B cell (primary cell): ENCODE results near the gene GNG2. TPM values are rescaled to one million over a fixed set of nuclear protein-coding genes. Genes with fewer than 3 reads are reported as not detected.

Experiments
- ATAC-seq: fragments of 200-7000 bp; cut with Tn5 transposase; one replicate; pipeline ENCODE4 v1.10.0; 2021; ENCODE audit warnings: low read depth, mild to moderate bottlenecking, moderate number of reproducible peaks, moderate library complexity
- CTCF ChIA-PET: fragments of 350-600 bp; sonication (Branson Sonifier 250); formaldehyde crosslinking; loops from one replicate; lab custom pipeline; 2021; ENCODE audit warnings: antibody characterized with exemption, inconsistent platforms; lab: Charles Lee
- POLR2A ChIA-PET: fragments of 350-600 bp; sonication (Branson Sonifier 250); formaldehyde crosslinking; loops from one replicate; lab custom pipeline; 2021; ENCODE audit warnings: antibody characterized with exemption; lab: Charles Lee
- DNase-seq: peaks from one replicate; pipeline ENCODE4 v3.0.0; 2013
- H2AFZ ChIP-seq: 2 replicates; pipeline ENCODE4 v1.6.1; 2012; ENCODE audit warnings: mild to moderate bottlenecking, low read depth, low read length; ENCODE audit not compliant: insufficient read depth, poor library complexity, severe bottlenecking
- H3K27ac ChIP-seq, 2 donors: 1 replicate in 1 of 2; 2 replicates in 1 of 2; pipeline ENCODE4 v1.5.1; 2012 to 2013; ENCODE audit warnings: low read length in 2 of 2, mild to moderate bottlenecking in 2 of 2, moderate library complexity in 1 of 2
- H3K27me3 ChIP-seq, 4 experiments: fragments of 200-600 bp in 1 of 4; sonication (generic) in 1 of 4; replicated peaks in 1 of 4; 1 replicate in 2 of 4; 2 replicates in 2 of 4; pipeline versions ENCODE4 v1.6.1 to v1.7.0; 2013 to 2016; ENCODE audit warnings: low read length in 3 of 4, mild to moderate bottlenecking in 2 of 4, mixed read lengths in 1 of 4, moderate library complexity in 1 of 4; ENCODE audit not compliant: insufficient read depth in 4 of 4, control insufficient read depth in 3 of 4; ENCODE audit errors: control extremely low read depth in 1 of 4
- H3K36me3 ChIP-seq, 2 experiments: replicated peaks in 1 of 2; 1 replicate in 1 of 2; 2 replicates in 1 of 2; pipeline versions ENCODE4 v1.6.1 to v1.7.1; 2013; ENCODE audit warnings: low read length in 1 of 2; ENCODE audit not compliant: insufficient read depth in 2 of 2, control insufficient read depth in 1 of 2; ENCODE audit errors: control extremely low read depth in 1 of 2, extremely low read depth in 1 of 2
- H3K4me1 ChIP-seq, 2 donors: fragments of 200-600 bp in 1 of 2; sonication (generic) in 1 of 2; 1 replicate in 1 of 2; 2 replicates in 1 of 2; pipeline versions ENCODE4 v1.5.1 to v1.6.1; 2013 to 2017; ENCODE audit warnings: low read length in 2 of 2; ENCODE audit not compliant: control insufficient read depth in 2 of 2, insufficient read depth in 2 of 2
- H3K4me2 ChIP-seq: replicated peaks from 2 replicates; pipeline ENCODE3; 2012; ENCODE audit warnings: mild to moderate bottlenecking, low read depth, low read length; ENCODE audit not compliant: poor library complexity, severe bottlenecking
- H3K4me3 ChIP-seq, 5 experiments: fragments of 200-600 bp in 1 of 5; sonication (generic) in 1 of 5; 1 replicate in 3 of 5; 2 replicates in 2 of 5; pipeline versions ENCODE4 v1.5.1 to v1.7.0; 2011 to 2016; ENCODE audit warnings: low read length in 4 of 5, mild to moderate bottlenecking in 4 of 5, low read depth in 2 of 5, control low read depth in 1 of 5, moderate library complexity in 1 of 5; ENCODE audit not compliant: insufficient read depth in 1 of 5; ENCODE audit errors: control extremely low read depth in 1 of 5, extremely low read depth in 1 of 5
- H3K79me2 ChIP-seq: fragments of 200-600 bp; sonication (generic); one replicate; pipeline ENCODE4 v1.6.0; 2016; ENCODE audit warnings: low read length; ENCODE audit not compliant: control insufficient read depth, insufficient read depth
- H3K9ac ChIP-seq: fragments of 200-600 bp; sonication (generic); 2 replicates; pipeline ENCODE4 v1.6.1; 2017; ENCODE audit warnings: mild to moderate bottlenecking, low read length, moderate library complexity
- H3K9me3 ChIP-seq, 3 donors: one replicate each; pipeline versions ENCODE4 v1.6.1 to v1.7.1; 2013; ENCODE audit warnings: low read length in 2 of 3; ENCODE audit not compliant: control insufficient read depth in 2 of 3, insufficient read depth in 1 of 3; ENCODE audit errors: control extremely low read depth in 1 of 3
- H4K20me1 ChIP-seq: 2 replicates; pipeline ENCODE4 v1.6.0; 2012; ENCODE audit warnings: mild to moderate bottlenecking, low read length; ENCODE audit not compliant: insufficient read depth, control insufficient read depth, poor library complexity, severe bottlenecking
- H3K27ac Mint-ChIP-seq: one replicate; pipeline ENCODE4 v1.8.0; 2021; ENCODE audit warnings: mixed read lengths
- H3K27me3 Mint-ChIP-seq: one replicate; pipeline ENCODE4 v1.8.0; 2021; ENCODE audit warnings: mixed read lengths
- H3K4me1 Mint-ChIP-seq: one replicate; pipeline ENCODE4 v1.8.0; 2021; ENCODE audit warnings: mixed read lengths
- H3K4me3 Mint-ChIP-seq: one replicate; pipeline ENCODE4 v1.8.0; 2021; ENCODE audit warnings: mixed read lengths
- H3K9me3 Mint-ChIP-seq: one replicate; pipeline ENCODE4 v1.8.0; 2022; ENCODE audit warnings: mixed read lengths; ENCODE audit not compliant: insufficient read depth
- EZH2 ChIP-seq: IDR thresholded peaks from 2 replicates; pipeline ENCODE4 v1.6.1; 2012; ENCODE audit warnings: borderline replicate concordance, low read depth, mild to moderate bottlenecking, moderate library complexity, low read length; ENCODE audit not compliant: insufficient read depth, poor library complexity, severe bottlenecking
- WGBS: methylation state at CpG from one replicate; pipeline ENCODE4 v1.1.5; 2013; ENCODE audit warnings: missing lambda C conversion rate; ENCODE audit not compliant: insufficient coverage; 5-methylcytosine and 5-hydroxymethylcytosine counted together
- intact Hi-C: fragments of 100-400 bp; cut with micrococcal nuclease; formaldehyde crosslinking; loops from one replicate; pipeline ENCODE4 v1.10.0; 2022
- polyA plus RNA-seq: library from polyadenylated mRNA; depleted of rRNA; stranded (reverse); fragments of >200 nt; gene quantifications from 2 replicates; pipeline ENCODE4 v1.2.3, GENCODE V29; 2012
- total RNA-seq, 2 donors: library from RNA; stranded (reverse); fragments of 120-200 nt in 1 of 2; gene quantifications; 1 replicate in 1 of 2; 2 replicates in 1 of 2; pipeline versions ENCODE4 v1.2.3 to v1.2.4, GENCODE V29; 2013 to 2022
- TF ChIP-seq, protein P1 (sequence below): fragments of 200-600 bp; IDR thresholded peaks from one replicate; pipeline ENCODE4 v1.8.0; 2022; ENCODE audit warnings: antibody characterized with exemption, mild to moderate bottlenecking

Gene GNG2
- total and polyA plus RNA-seq, 2 donors (not counting 1 experiment from before 2014, with no cell fraction given), result 21.9 to 57.6 TPM

DNA sequence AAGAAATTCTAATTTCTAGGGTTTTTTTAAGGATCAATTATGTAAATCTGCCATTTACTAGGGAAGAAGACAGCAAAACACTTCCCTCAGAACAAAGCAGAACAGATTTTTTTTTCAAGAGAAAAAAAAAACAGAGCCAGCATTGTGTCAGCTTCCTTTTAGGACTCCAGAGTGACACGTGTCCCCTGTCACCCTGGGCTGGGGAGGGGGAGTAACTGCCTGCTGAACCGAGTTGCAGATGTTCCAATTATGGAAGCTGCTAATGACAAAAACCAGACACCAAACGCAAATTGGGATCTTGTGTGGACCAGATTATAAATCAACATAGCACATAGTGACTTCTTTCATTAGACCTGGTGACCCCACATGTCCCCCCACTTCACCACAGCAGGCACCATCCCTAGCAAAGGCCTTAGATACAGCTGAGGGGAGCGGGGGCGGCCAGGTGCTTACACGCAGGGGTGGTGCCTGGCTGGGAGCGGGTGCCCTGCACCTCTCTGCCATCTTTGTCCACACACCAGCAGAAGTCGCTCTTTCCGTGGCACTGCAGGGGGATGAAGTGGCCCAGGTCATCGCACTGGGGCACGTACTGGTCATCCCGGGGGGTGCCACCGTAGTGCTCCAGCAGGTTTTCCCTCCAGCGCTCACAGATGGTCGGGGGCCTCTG is 154.3 kb downstream of the GNG2 start:
- no peaks in the 10 kb centered on the region for H4K20me1 ChIP-seq
- no peak overlapping the region for H3K27ac Mint-ChIP-seq
- peaks cover 4% of the 10 kb centered on the region for H3K27me3 Mint-ChIP-seq
- H3K79me2 ChIP-seq, result no peaks in the 10 kb centered on the region
- DNase-seq, result no peak
- H3K4me3 ChIP-seq, result no peak overlapping the region
- H3K4me2 ChIP-seq, result no peak overlapping the region
- H3K9me3 ChIP-seq, result peaks cover 0 to 6% (median 0%) of the 10 kb centered on the region in 3 donors
- peaks cover 0 to 2% (median 0%) of the 10 kb centered on the region in 4 experiments for H3K27me3 ChIP-seq
- H3K4me1 ChIP-seq, result no peaks in the 10 kb centered on the region
- CTCF ChIA-PET, result no interaction called here
- H3K36me3 ChIP-seq, result peaks cover 0 to 21% of the 10 kb centered on the region in 2 experiments
- no peaks in the 10 kb centered on the region for H3K9me3 Mint-ChIP-seq
- H3K4me1 Mint-ChIP-seq, result no peaks in the 10 kb centered on the region
- POLR2A ChIA-PET, result no interaction called here
- no peak overlapping the region for H3K9ac ChIP-seq
- H3K27ac ChIP-seq, result no peak overlapping the region
- no peak overlapping the region for H3K4me3 Mint-ChIP-seq
- TF ChIP-seq EZH2, result no peak
- TF ChIP-seq, protein P1, sequence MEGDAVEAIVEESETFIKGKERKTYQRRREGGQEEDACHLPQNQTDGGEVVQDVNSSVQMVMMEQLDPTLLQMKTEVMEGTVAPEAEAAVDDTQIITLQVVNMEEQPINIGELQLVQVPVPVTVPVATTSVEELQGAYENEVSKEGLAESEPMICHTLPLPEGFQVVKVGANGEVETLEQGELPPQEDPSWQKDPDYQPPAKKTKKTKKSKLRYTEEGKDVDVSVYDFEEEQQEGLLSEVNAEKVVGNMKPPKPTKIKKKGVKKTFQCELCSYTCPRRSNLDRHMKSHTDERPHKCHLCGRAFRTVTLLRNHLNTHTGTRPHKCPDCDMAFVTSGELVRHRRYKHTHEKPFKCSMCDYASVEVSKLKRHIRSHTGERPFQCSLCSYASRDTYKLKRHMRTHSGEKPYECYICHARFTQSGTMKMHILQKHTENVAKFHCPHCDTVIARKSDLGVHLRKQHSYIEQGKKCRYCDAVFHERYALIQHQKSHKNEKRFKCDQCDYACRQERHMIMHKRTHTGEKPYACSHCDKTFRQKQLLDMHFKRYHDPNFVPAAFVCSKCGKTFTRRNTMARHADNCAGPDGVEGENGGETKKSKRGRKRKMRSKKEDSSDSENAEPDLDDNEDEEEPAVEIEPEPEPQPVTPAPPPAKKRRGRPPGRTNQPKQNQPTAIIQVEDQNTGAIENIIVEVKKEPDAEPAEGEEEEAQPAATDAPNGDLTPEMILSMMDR, result no peak
- intact Hi-C loops, result no loop called here
- H2AFZ ChIP-seq, result no peak overlapping the region
- no peak for ATAC-seq
- 75% methylated on average over 10 of the region's 15 CpGs for WGBS

GRCh38 chr14:52015411-52016030 is 155.1 kb downstream of the GNG2 start:
- peaks cover 0 to 2% (median 0%) of the 10 kb centered on the region in 4 experiments for H3K27me3 ChIP-seq
- H3K9ac ChIP-seq, result no peak overlapping the region
- no peak overlapping the region for H3K4me3 ChIP-seq
- no peak overlapping the region for H3K27ac Mint-ChIP-seq
- no peaks in the 10 kb centered on the region for H3K9me3 Mint-ChIP-seq
- TF ChIP-seq EZH2, result no peak
- TF ChIP-seq, protein P1, result no peak
- H3K4me3 Mint-ChIP-seq, result no peak overlapping the region
- peaks cover 0 to 6% (median 0%) of the 10 kb centered on the region in 3 donors for H3K9me3 ChIP-seq
- peaks cover 0 to 13% of the 10 kb centered on the region in 2 experiments for H3K36me3 ChIP-seq
- CTCF ChIA-PET, result interaction anchor here (1.1 kb wide), 1 partner anchor 19 kb away, joined by 3 read pairs; no protein-coding TSS in a partner anchor
- H2AFZ ChIP-seq, result no peak overlapping the region
- ATAC-seq (no peak), DNase-seq (no peak)
- H3K4me1 ChIP-seq, result no peaks in the 10 kb centered on the region
- no peak overlapping the region for H3K27ac ChIP-seq
- intact Hi-C loops, result no loop called here
- H3K27me3 Mint-ChIP-seq, result peaks cover 4% of the 10 kb centered on the region
- POLR2A ChIA-PET, result no interaction called here
- H4K20me1 ChIP-seq, result no peaks in the 10 kb centered on the region
- WGBS, result 93% methylated on average over 7 of the region's 8 CpGs
- H3K79me2 ChIP-seq, result no peaks in the 10 kb centered on the region
- H3K4me1 Mint-ChIP-seq, result no peaks in the 10 kb centered on the region
- H3K4me2 ChIP-seq, result no peak overlapping the region
